ENCODE results near the gene FRMPD4.

FRMPD4 gene

DNA sequence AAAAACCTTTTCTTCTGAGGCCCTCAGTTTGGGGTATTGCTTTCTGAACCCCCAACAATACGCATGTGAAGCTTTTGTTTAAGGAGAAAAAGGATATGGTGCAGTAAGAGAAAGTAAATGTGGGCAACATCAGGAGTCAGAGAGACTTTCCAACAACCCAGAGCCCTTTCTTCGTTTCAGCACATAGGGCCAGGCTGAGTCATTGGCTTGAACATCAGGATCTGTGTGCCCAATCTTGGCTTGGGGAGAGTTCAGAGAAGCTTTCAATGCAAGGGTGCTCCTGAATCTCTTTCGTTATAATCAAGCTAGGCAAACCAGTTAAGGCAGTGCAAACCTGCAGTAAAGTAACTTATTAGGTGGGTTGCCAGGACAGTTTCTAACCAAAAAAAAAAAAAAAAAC lies 191.2 kb downstream of the FRMPD4 start:
- Histone ChIP-seq H3K9ac (ENCODE audit: low read depth, low read length) (no peak overlapping the region), H3K9me3 (ENCODE audit: control insufficient read depth, insufficient read depth, low read length) (no peaks in the 10 kb centered on the region), H3K4me1 (ENCODE audit: insufficient read depth, low read length) (peaks cover 7% of the 10 kb centered on the region), H3K36me3 (ENCODE audit: insufficient read depth, low read length) (no peaks in the 10 kb centered on the region)

DNA sequence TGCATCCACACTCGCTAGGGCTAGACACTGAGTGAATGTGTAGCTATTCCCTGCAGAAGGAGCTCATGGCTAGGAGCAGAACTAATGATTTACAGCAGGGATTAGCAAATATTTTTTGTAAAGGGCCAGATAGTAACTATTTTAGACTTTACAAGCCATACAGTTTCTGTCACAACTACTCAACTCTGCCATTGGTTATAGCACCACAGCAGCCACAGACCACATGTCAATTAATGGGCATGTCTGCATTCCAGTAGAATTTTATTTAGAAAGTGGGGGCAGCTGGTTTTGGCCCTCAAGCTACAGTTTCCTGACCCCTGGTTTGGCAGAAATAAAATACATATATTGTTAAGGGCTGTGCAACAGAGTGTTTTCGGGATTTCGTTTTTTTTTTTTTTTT lies 192.6 kb downstream of the FRMPD4 start:
- H3K36me3 ChIP-seq (ENCODE audit: insufficient read depth, low read length), result no peaks in the 10 kb centered on the region
- H3K9ac ChIP-seq (ENCODE audit: low read depth, low read length), result no peak overlapping the region
- peaks cover 7% of the 10 kb centered on the region for H3K4me1 ChIP-seq (ENCODE audit: insufficient read depth, low read length)
- H3K9me3 ChIP-seq (ENCODE audit: control insufficient read depth, insufficient read depth, low read length), result no peaks in the 10 kb centered on the region

DNA sequence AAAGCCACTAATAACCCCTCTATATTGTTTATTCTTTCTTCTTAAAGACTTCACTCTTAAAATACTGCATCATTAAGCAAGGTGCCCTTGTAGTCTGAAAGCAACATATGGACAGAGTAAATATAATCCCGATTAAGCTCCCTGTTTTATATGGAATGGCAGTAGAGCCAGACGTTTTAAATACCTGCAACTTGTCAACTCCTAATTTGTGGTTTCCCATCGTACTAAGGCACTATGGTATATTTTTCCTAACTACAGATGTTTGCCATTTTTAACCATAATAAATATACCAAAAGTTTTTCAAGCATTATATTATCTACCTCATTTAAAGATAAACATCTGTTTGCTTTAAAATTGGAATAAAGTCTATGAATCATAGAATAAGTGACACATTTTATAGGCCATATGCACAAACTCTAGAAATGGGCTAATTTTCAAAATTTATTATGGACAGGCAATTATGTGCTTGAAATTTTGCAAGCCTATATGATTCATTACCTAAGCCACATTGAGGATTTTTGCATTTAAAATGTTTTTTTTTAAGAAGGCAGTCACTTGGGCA lies 194.6 kb downstream of the FRMPD4 start:
- Histone ChIP-seq H3K4me1 (ENCODE audit: insufficient read depth, low read length) (peaks cover 7% of the 10 kb centered on the region), H3K9ac (ENCODE audit: low read depth, low read length) (no peak overlapping the region), H3K36me3 (ENCODE audit: insufficient read depth, low read length) (no peaks in the 10 kb centered on the region), H3K9me3 (ENCODE audit: control insufficient read depth, insufficient read depth, low read length) (no peaks in the 10 kb centered on the region)

DNA sequence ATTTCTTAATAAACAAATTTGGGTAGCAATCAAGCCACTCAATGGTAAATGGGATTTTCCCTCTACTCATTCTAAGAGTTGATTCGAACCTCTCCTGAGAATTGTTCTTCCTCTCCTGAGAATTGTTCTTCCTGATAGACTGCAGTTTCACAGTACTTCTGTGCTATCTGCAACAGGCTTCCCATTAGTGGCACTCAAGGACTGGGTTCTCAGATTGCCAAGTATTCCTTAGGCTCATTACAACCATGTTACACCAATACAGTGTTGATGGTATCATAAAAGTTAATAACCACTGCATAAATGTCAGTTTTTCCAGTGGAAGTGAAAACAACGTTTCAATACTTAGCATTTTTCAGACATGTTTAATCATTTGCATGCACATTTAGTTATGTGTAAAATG lies 201.6 kb downstream of the FRMPD4 start:
- Histone ChIP-seq H3K4me1 (ENCODE audit: insufficient read depth, low read length) (no peaks in the 10 kb centered on the region), H3K36me3 (ENCODE audit: insufficient read depth, low read length) (no peaks in the 10 kb centered on the region), H3K9ac (ENCODE audit: low read depth, low read length) (no peak overlapping the region), H3K9me3 (ENCODE audit: control insufficient read depth, insufficient read depth, low read length) (no peaks in the 10 kb centered on the region)

DNA sequence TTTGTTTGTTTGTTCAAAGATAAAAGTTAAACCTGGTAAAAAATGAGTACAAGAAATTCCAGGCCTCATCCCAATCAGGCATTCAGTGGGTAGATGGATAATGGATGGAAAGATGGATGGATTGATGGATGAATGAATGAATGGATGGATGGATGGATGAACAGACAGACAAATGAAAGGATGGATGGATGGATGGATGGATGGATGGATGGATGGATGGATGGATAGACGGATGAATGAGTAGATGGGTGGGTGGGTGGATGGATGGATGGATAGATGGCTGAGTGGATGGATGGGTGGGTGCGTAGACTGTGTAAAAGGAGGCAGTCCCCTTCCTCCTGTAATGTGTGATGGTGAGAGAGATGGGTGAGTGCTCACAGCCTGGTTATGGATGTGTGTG lies 206.7 kb downstream of the FRMPD4 start:
- Histone ChIP-seq H3K9me3 (ENCODE audit: control insufficient read depth, insufficient read depth, low read length) (no peaks in the 10 kb centered on the region), H3K4me1 (ENCODE audit: insufficient read depth, low read length) (no peaks in the 10 kb centered on the region), H3K9ac (ENCODE audit: low read depth, low read length) (no peak overlapping the region), H3K36me3 (ENCODE audit: insufficient read depth, low read length) (no peaks in the 10 kb centered on the region)

DNA sequence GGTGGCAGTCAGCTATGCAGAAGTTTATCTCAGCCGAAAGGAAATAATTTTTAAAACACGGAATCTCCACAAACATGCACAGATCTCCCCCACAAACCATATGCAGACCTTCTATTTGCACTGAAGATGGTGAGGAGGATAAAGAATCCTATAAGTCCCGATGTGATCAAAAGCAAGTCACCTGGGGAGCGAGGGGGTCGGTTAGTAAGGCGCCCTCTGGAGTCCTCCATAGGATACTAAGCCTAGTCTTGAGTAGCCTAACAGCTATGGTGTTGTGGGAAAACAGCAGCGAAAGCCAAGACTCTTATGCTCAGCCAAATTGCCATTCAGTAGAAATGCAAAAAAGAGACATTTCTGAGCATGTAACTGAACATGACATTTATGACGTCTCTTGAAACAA lies 210.9 kb downstream of the FRMPD4 start:
- Histone ChIP-seq H3K9ac (ENCODE audit: low read depth, low read length) (no peak overlapping the region), H3K36me3 (ENCODE audit: insufficient read depth, low read length) (no peaks in the 10 kb centered on the region), H3K4me1 (ENCODE audit: insufficient read depth, low read length) (no peaks in the 10 kb centered on the region), H3K9me3 (ENCODE audit: control insufficient read depth, insufficient read depth, low read length) (no peaks in the 10 kb centered on the region)

DNA sequence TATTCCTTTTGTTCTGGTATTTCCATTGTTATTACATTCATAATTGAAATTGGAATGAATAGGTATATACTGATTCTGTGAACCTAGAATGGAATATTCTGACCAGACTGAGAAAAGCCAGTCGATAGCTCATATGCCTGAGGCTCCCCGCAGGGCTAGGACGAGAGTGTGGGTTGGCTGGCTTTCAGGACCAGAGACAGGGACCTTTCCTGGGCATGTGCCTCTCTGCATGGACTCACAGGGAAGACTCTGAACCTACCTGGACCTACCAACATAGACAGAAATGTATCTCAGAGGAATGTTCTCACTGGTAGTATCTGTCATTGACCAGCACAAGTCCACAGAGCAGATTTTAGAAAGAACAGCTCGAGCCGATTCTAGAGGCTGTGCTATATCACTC lies 214.6 kb downstream of the FRMPD4 start:
- H3K36me3 ChIP-seq (ENCODE audit: insufficient read depth, low read length), result no peaks in the 10 kb centered on the region
- no peaks in the 10 kb centered on the region for H3K9me3 ChIP-seq (ENCODE audit: control insufficient read depth, insufficient read depth, low read length)
- no peak overlapping the region for H3K9ac ChIP-seq (ENCODE audit: low read depth, low read length)
- no peaks in the 10 kb centered on the region for H3K4me1 ChIP-seq (ENCODE audit: insufficient read depth, low read length)

DNA sequence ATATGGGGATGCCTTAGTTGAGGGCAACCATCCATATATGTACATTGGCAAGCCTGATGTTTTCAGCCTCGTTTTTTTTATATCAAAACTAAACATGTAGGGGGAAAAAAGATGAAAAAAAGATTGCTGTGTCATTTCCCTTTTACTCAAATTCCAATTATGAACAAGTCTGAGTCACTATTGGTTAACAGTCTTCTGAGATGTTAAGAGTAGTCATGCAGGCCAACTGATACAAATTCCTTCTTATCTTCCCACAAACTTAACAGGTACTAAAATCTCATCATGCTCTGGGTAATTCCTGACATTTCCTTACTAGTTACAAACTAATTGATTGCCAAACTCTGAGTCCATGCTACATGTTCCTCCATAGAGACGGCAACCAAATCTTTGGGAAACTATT lies 222.1 kb downstream of the FRMPD4 start:
- no peaks in the 10 kb centered on the region for H3K36me3 ChIP-seq (ENCODE audit: insufficient read depth, low read length)
- no peaks in the 10 kb centered on the region for H3K9me3 ChIP-seq (ENCODE audit: control insufficient read depth, insufficient read depth, low read length)
- H3K9ac ChIP-seq (ENCODE audit: low read depth, low read length), result no peak overlapping the region
- H3K4me1 ChIP-seq (ENCODE audit: insufficient read depth, low read length), result no peaks in the 10 kb centered on the region

DNA sequence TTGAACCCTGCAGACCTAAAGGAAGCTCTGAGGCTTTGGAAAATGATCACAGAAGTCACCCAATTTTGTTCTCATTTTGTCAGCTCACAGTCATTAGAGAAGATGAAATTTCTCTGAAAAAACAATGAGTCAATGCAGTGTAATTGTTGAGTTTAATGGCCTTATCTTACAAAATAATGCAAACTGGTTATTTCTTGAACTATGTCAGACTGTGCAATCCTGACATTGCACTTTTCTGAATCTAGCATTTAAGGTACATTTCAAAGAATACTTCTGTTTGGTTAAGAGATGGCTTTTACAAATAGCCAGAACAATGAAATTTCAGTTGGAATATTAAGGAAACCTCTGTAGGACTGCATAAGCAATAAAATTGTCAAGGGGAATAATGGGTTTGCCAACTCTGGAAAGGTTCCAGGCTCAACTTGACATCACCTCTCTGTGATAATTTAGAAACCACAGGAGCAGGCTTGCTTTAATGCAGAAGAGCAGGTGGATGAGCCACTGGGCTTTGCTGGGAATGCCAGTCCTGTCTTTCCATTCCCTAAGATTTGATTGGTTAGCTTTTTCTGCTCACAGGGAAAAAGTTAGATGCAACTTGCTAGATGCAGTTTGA lies 222.8 kb downstream of the FRMPD4 start:
- Histone ChIP-seq H3K9me3 (ENCODE audit: control insufficient read depth, insufficient read depth, low read length) (no peaks in the 10 kb centered on the region), H3K9ac (ENCODE audit: low read depth, low read length) (no peak overlapping the region), H3K4me1 (ENCODE audit: insufficient read depth, low read length) (no peaks in the 10 kb centered on the region), H3K36me3 (ENCODE audit: insufficient read depth, low read length) (no peaks in the 10 kb centered on the region)

DNA sequence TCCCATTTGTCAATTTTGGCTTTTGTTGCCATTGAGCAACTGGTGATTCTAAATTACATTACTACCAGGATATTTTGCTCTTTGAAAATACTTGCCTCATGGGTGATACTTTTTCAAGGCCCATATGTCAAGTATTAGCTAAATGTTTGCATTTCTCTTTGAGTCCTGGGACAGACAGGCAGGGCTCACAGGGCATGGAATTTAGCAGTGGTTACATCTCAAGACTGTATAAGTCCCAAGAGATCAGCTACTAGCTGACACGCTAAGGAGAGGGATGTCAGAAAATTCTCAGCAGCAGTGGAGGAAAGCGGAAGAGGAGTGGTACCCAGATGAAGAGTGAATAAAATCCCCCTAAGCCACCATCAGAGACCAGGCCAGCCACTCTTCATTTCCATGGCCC lies 224.9 kb downstream of the FRMPD4 start:
- no peaks in the 10 kb centered on the region for H3K4me1 ChIP-seq (ENCODE audit: insufficient read depth, low read length)
- H3K9ac ChIP-seq (ENCODE audit: low read depth, low read length), result no peak overlapping the region
- no peaks in the 10 kb centered on the region for H3K9me3 ChIP-seq (ENCODE audit: control insufficient read depth, insufficient read depth, low read length)
- no peaks in the 10 kb centered on the region for H3K36me3 ChIP-seq (ENCODE audit: insufficient read depth, low read length)

DNA sequence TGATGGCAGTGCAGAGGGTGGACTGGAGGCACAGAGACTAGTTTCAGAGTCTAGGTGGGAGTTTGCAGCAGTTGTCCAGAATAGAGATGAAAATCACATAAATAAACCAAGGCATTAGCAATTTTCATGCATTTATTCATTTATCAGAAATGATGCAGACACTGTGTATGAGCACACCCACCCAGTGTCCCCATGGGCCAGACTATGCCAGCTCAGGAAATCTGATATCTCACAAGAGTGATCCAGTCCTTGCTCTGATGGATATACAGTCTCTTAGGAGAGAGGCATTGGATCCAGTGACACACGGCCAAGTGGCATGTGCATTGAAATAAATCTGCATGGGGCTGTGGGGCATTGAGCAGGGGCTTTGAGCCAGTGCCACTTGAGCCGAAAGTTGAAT lies 228.2 kb downstream of the FRMPD4 start:
- Histone ChIP-seq H3K4me1 (ENCODE audit: insufficient read depth, low read length) (no peaks in the 10 kb centered on the region), H3K9me3 (ENCODE audit: control insufficient read depth, insufficient read depth, low read length) (no peaks in the 10 kb centered on the region), H3K36me3 (ENCODE audit: insufficient read depth, low read length) (no peaks in the 10 kb centered on the region), H3K9ac (ENCODE audit: low read depth, low read length) (no peak overlapping the region)

DNA sequence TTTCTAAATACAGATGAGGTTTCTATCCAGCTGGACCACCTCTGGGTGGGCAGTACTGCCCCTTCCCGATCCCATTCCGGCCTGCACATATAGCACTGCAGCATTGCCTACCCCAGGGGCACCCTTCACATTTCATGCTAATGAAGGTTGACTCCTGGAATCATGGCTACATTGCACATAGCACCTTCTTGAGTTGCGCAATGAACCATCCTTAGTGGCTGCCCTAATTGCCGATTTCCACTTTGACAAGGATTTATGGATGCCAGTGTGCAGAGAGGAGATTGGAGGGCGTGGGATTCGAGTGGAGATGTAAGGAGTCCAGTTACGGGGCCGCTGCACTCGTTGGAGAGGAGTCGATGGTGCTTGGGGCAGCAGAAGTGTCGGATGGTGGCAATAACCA lies 229.0 kb downstream of the FRMPD4 start:
- Histone ChIP-seq H3K4me1 (ENCODE audit: insufficient read depth, low read length) (peaks cover 5% of the 10 kb centered on the region), H3K9ac (ENCODE audit: low read depth, low read length) (no peak overlapping the region), H3K36me3 (ENCODE audit: insufficient read depth, low read length) (no peaks in the 10 kb centered on the region), H3K9me3 (ENCODE audit: control insufficient read depth, insufficient read depth, low read length) (no peaks in the 10 kb centered on the region)

DNA sequence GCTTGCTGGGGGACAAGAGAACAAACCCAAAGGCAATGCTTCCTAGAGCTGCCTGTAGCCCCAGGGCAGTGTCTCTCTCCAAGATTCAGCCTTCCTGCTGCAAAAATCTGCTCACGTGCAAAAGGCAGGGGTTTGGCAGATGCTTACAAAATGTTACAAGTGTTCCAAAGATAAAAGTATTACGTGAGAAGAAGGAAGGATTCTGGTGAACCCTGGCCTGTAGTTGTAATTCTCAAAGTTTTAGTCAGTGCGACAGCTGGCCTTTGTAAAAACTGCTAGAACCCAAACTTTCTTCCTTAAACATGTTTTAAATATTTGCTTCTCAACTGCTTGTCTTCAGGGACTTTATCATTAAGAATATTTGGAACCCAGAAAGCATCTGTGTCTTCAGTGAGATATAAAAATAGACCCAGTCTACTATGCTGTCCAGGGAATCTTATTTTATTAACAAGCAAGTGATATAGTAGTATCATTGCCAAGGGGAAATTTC lies 232.3 kb downstream of the FRMPD4 start:
- H3K9ac ChIP-seq (ENCODE audit: low read depth, low read length), result no peak overlapping the region
- no peaks in the 10 kb centered on the region for H3K9me3 ChIP-seq (ENCODE audit: control insufficient read depth, insufficient read depth, low read length)
- peaks cover 14% of the 10 kb centered on the region for H3K4me1 ChIP-seq (ENCODE audit: insufficient read depth, low read length)
- no peaks in the 10 kb centered on the region for H3K36me3 ChIP-seq (ENCODE audit: insufficient read depth, low read length)

DNA sequence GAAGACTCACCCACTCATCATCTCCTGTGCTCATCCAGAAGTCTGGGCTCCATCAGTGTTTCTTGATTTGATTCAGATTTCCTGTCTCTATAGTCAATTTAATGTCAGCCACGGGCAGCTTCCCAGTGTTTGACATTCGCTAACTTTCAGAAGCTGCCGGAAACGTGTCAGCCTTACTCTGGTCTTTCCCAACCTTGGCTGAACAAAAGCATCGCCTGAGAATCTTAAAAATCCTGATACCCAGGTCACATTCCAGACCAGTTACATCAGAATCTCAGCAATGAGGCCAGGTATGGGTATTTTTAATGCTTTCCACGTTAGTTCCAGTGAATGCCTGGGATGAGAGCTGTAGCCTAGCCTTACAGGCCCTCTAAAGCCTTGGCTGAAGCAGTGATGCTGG lies 233.8 kb downstream of the FRMPD4 start:
- Histone ChIP-seq H3K36me3 (ENCODE audit: insufficient read depth, low read length) (no peaks in the 10 kb centered on the region), H3K9me3 (ENCODE audit: control insufficient read depth, insufficient read depth, low read length) (no peaks in the 10 kb centered on the region), H3K9ac (ENCODE audit: low read depth, low read length) (no peak overlapping the region), H3K4me1 (ENCODE audit: insufficient read depth, low read length) (peaks cover 17% of the 10 kb centered on the region)

DNA sequence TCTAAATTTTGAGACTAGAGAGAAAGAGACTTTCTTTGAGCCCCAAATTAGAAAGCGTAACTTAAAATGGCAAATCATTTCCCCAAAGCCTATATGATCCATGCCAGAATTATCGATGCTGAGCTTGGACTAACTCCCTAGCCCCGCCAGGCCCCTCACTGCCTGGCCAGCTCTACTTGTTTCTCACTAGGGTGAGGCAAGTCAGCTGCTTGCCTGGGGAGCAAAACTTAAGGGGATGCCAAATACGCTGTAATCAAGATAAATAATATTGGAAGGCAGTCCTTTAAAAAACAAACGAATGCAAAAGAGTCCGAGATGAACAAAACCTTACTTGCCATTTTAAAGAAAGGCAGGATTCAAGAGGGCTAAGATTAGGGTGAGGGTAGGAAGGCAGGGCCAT lies 236.0 kb downstream of the FRMPD4 start:
- H3K36me3 ChIP-seq (ENCODE audit: insufficient read depth, low read length), result no peaks in the 10 kb centered on the region

More for the DNA sequence above, 236.0 kb downstream of the FRMPD4 start:
- no peaks in the 10 kb centered on the region for H3K9me3 ChIP-seq (ENCODE audit: control insufficient read depth, insufficient read depth, low read length)
- peaks cover 25% of the 10 kb centered on the region for H3K4me1 ChIP-seq (ENCODE audit: insufficient read depth, low read length)
- no peak overlapping the region for H3K9ac ChIP-seq (ENCODE audit: low read depth, low read length)

Measured in ES-I3 (cell line).